ENCODE data around the gene PSEN2. TPM values are rescaled to one million over a fixed set of nuclear protein-coding genes. Genes with fewer than 3 reads are reported as not detected.

PSEN2 gene
- total and polyA plus RNA-seq, 2 donors (not counting 3 experiments of a cell fraction or from before 2014, with no cell fraction given), result 12.5 to 19.3 TPM

DNA sequence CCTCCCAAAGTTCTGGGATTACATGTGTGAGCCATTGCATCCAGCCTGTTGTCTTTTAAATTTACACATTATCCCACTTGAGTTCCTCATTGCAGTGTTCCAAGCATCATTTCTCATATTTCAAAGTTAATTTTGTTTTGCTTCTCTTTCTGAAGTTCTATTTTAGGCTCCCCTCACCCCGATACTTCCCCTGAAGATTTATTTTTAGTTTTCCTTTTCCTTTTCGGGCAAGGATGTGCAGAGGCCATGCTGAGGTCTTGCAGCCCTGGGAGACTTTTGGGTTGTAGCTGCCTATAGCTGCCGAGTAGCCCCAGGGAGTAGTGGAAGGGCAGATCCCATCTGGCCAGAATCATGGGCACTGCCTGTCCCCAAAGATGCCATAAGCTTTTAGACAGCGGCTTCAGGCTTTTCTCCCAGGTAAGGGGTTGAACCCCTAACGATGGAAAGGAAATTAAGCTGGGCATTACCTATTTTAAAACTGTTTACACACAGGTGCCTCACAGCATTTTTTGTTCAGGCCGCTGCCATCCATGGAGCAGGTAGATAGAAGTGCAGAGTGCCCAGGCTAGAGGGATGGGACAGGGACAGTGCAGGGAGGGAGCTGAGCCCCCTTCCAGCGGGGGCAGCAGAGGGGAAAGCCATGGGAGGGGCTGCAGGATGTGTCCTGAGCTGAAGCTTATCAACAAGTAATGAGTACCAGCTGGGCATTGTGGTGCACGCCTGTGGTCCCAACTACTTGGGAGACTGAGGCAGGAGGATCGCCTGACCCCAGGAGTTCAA, 15.9 kb downstream of the PSEN2 start:
- CTCF ChIA-PET, result interaction anchor here (0.8 kb wide), 1 partner anchor 16 kb away, joined by 3 read pairs; the partner anchor contains the start of gene PSEN2
- Histone ChIP-seq H3K4me3 (replicated peaks in 1 of 3; ENCODE audit: insufficient read depth in 1 of 3, low read depth in 1 of 3, low read length in 3 of 3) (no peak overlapping the region), H3K4me2 (ENCODE audit: insufficient read depth, low read length) (no peak overlapping the region), H3K27ac (ENCODE audit: insufficient read depth, low read depth, low read length) (no peak overlapping the region), H3K36me3 (ENCODE audit: control insufficient read depth in 2 of 2, extremely low read depth in 1 of 2, insufficient read depth in 2 of 2, low read length in 2 of 2) (no peaks in the 10 kb centered on the region), H3K9ac (replicated peaks; ENCODE audit: extremely low read depth, insufficient read depth, low read length) (no peak overlapping the region), H3K27me3 (ENCODE audit: control insufficient read depth in 2 of 2, insufficient read depth in 2 of 2, low read length in 2 of 2) (no peaks in the 10 kb centered on the region), H3K4me1 (ENCODE audit: control insufficient read depth, extremely low read depth, insufficient read depth, low read length) (peaks cover 19% of the 10 kb centered on the region), H3K9me1 (replicated peaks; ENCODE audit: control insufficient read depth, extremely low read depth, insufficient read depth, low read length) (no peaks in the 10 kb centered on the region), H4K20me1 (replicated peaks; ENCODE audit: control insufficient read depth, extremely low read depth, insufficient read depth, low read length) (no peaks in the 10 kb centered on the region), H3K9me3 (replicated peaks; ENCODE audit: control insufficient read depth, insufficient read depth, low read length) (no peaks in the 10 kb centered on the region), H3K79me2 (ENCODE audit: control insufficient read depth, insufficient read depth, low read length) (no peaks in the 10 kb centered on the region), H2AFZ (ENCODE audit: low read depth, low read length) (no peak overlapping the region)
- no TSS peak for BruUV-seq (replicated peaks)
- TF ChIP-seq GATA2 (IDR thresholded peaks at IDR 0.05; ENCODE audit: insufficient read depth, insufficient read length, low read depth, low read length), result no peak
- TF ChIP-seq EZH2 (IDR thresholded peaks at IDR 0.05; ENCODE audit: borderline replicate concordance, low read depth, low read length, severe bottlenecking), result no peak
- TF ChIP-seq, protein P1, sequence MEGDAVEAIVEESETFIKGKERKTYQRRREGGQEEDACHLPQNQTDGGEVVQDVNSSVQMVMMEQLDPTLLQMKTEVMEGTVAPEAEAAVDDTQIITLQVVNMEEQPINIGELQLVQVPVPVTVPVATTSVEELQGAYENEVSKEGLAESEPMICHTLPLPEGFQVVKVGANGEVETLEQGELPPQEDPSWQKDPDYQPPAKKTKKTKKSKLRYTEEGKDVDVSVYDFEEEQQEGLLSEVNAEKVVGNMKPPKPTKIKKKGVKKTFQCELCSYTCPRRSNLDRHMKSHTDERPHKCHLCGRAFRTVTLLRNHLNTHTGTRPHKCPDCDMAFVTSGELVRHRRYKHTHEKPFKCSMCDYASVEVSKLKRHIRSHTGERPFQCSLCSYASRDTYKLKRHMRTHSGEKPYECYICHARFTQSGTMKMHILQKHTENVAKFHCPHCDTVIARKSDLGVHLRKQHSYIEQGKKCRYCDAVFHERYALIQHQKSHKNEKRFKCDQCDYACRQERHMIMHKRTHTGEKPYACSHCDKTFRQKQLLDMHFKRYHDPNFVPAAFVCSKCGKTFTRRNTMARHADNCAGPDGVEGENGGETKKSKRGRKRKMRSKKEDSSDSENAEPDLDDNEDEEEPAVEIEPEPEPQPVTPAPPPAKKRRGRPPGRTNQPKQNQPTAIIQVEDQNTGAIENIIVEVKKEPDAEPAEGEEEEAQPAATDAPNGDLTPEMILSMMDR (IDR thresholded peaks at IDR 0.05; ENCODE audit: extremely low read depth in 1 of 2, insufficient read depth in 1 of 2, low read depth in 1 of 2, low read length in 2 of 2), result no peak
- no peak for TF ChIP-seq FOS (IDR thresholded peaks at IDR 0.05; ENCODE audit: borderline replicate concordance, insufficient read depth, low read length)
- no peak for TF ChIP-seq POLR2AphosphoS5 (IDR thresholded peaks at IDR 0.05; ENCODE audit: insufficient read depth, low read depth, low read length)
- POLR2A ChIA-PET, result no interaction called here
- dilution Hi-C loops (cut with MboI; ENCODE audit: extremely low pct_ligation_motif_present, low sequenced_read_pairs) (no loop called here), intact Hi-C loops (cut with micrococcal nuclease) (no loop called here)
- no peak for DNase-seq (ENCODE audit: low read depth, low spot score)
- FAIRE-seq, result no peak
